ENCODE results near the gene NALCN. TPM values are rescaled to one million over a fixed set of nuclear protein-coding genes. Genes with fewer than 3 reads are reported as not detected.

The NALCN gene
- total and polyA plus RNA-seq, 2 donors (not counting 1 experiment from before 2014, with no cell fraction given), result not detected

DNA sequence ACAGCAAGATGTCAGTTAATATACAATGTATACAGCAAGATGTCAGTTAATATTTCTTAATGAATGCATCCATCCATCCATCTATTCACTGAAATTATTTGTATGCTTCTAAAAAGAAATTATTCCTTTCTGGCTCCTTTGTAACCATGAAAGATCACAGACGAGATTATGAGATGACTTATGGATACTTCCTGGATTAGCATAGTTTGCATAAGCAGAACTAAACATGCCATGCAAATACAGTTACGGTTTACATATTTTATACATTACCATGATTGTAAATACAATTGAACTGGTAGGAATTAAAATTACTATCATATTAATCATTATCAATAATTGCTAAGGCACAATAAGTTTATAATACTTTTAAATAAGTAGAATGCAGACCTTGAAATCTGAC lies 32.7 kb downstream of the NALCN start:
- Mint-ChIP-seq H3K9me3 (ENCODE audit: insufficient read depth) (no peaks in the 10 kb centered on the region), H3K27me3 (no peaks in the 10 kb centered on the region), H3K4me3 (no peak overlapping the region), H3K27ac (no peak overlapping the region), H3K4me1 (no peaks in the 10 kb centered on the region)
- Histone ChIP-seq H3K4me1 (ENCODE audit: control insufficient read depth in 2 of 2, insufficient read depth in 2 of 2, low read length in 2 of 2) (no peaks in the 10 kb centered on the region), H3K9ac (ENCODE audit: low read length) (no peak overlapping the region), H2AFZ (ENCODE audit: insufficient read depth, low read depth, low read length, poor library complexity, severe bottlenecking) (no peak overlapping the region), H3K27ac (ENCODE audit: low read length in 2 of 2) (no peak overlapping the region), H3K27me3 (replicated peaks in 1 of 4; ENCODE audit: control extremely low read depth in 1 of 4, control insufficient read depth in 3 of 4, insufficient read depth in 4 of 4, low read length in 3 of 4) (no peaks in the 10 kb centered on the region), H3K79me2 (ENCODE audit: control insufficient read depth, insufficient read depth, low read length) (no peaks in the 10 kb centered on the region), H4K20me1 (ENCODE audit: control insufficient read depth, insufficient read depth, low read length, poor library complexity, severe bottlenecking) (no peaks in the 10 kb centered on the region), H3K36me3 (replicated peaks in 1 of 2; ENCODE audit: control extremely low read depth in 1 of 2, control insufficient read depth in 1 of 2, extremely low read depth in 1 of 2, insufficient read depth in 2 of 2, low read length in 1 of 2) (no peaks in the 10 kb centered on the region), H3K4me3 (ENCODE audit: control extremely low read depth in 1 of 5, extremely low read depth in 1 of 5, insufficient read depth in 1 of 5, low read depth in 2 of 5, low read length in 4 of 5) (no peak overlapping the region), H3K4me2 (replicated peaks; ENCODE audit: low read depth, low read length, poor library complexity, severe bottlenecking) (no peak overlapping the region), H3K9me3 (ENCODE audit: control extremely low read depth in 1 of 3, control insufficient read depth in 2 of 3, insufficient read depth in 1 of 3, low read length in 2 of 3) (no peaks in the 10 kb centered on the region)
- ATAC-seq (ENCODE audit: low read depth) (no peak), DNase-seq (no peak)
- TF ChIP-seq, protein P1, sequence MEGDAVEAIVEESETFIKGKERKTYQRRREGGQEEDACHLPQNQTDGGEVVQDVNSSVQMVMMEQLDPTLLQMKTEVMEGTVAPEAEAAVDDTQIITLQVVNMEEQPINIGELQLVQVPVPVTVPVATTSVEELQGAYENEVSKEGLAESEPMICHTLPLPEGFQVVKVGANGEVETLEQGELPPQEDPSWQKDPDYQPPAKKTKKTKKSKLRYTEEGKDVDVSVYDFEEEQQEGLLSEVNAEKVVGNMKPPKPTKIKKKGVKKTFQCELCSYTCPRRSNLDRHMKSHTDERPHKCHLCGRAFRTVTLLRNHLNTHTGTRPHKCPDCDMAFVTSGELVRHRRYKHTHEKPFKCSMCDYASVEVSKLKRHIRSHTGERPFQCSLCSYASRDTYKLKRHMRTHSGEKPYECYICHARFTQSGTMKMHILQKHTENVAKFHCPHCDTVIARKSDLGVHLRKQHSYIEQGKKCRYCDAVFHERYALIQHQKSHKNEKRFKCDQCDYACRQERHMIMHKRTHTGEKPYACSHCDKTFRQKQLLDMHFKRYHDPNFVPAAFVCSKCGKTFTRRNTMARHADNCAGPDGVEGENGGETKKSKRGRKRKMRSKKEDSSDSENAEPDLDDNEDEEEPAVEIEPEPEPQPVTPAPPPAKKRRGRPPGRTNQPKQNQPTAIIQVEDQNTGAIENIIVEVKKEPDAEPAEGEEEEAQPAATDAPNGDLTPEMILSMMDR (IDR thresholded peaks at IDR 0.05), result no peak
- TF ChIP-seq EZH2 (IDR thresholded peaks at IDR 0.05; ENCODE audit: borderline replicate concordance, insufficient read depth, low read depth, low read length, poor library complexity, severe bottlenecking), result no peak
- no CpG with 5 or more reads among the region's 2 CpGs for WGBS (ENCODE audit: insufficient coverage)
- intact Hi-C loops (cut with micrococcal nuclease), result no loop called here
- ChIA-PET CTCF (no interaction called here), POLR2A (no interaction called here)

DNA sequence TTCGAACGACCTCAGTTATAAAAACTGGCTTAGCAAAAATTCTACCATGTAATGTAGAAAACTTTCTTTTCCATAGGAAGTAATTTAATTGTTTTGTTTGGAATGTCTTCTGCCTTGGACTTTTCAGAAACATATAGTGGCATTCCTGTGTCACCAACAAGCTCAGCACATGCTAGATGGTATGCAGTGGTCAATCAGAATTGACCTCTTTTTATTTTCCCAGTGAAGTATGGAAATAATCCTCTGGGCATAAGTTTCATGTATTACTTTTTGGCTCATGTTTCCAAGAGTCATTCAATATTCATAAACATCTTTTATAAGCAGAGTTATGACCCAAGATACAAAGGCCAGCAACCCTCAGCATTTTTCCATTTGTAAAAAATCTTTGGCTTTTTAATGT lies 33.6 kb downstream of the NALCN start:
- Mint-ChIP-seq H3K4me3 (no peak overlapping the region), H3K27ac (no peak overlapping the region), H3K9me3 (ENCODE audit: insufficient read depth) (no peaks in the 10 kb centered on the region), H3K27me3 (no peaks in the 10 kb centered on the region), H3K4me1 (no peaks in the 10 kb centered on the region)
- Histone ChIP-seq H3K27ac (ENCODE audit: low read length in 2 of 2) (no peak overlapping the region), H3K4me2 (replicated peaks; ENCODE audit: low read depth, low read length, poor library complexity, severe bottlenecking) (no peak overlapping the region), H3K36me3 (replicated peaks in 1 of 2; ENCODE audit: control extremely low read depth in 1 of 2, control insufficient read depth in 1 of 2, extremely low read depth in 1 of 2, insufficient read depth in 2 of 2, low read length in 1 of 2) (no peaks in the 10 kb centered on the region), H3K27me3 (replicated peaks in 1 of 4; ENCODE audit: control extremely low read depth in 1 of 4, control insufficient read depth in 3 of 4, insufficient read depth in 4 of 4, low read length in 3 of 4) (no peaks in the 10 kb centered on the region), H3K4me1 (ENCODE audit: control insufficient read depth in 2 of 2, insufficient read depth in 2 of 2, low read length in 2 of 2) (no peaks in the 10 kb centered on the region), H2AFZ (ENCODE audit: insufficient read depth, low read depth, low read length, poor library complexity, severe bottlenecking) (no peak overlapping the region), H3K4me3 (ENCODE audit: control extremely low read depth in 1 of 5, extremely low read depth in 1 of 5, insufficient read depth in 1 of 5, low read depth in 2 of 5, low read length in 4 of 5) (no peak overlapping the region), H3K9ac (ENCODE audit: low read length) (no peak overlapping the region), H4K20me1 (ENCODE audit: control insufficient read depth, insufficient read depth, low read length, poor library complexity, severe bottlenecking) (no peaks in the 10 kb centered on the region), H3K79me2 (ENCODE audit: control insufficient read depth, insufficient read depth, low read length) (no peaks in the 10 kb centered on the region), H3K9me3 (ENCODE audit: control extremely low read depth in 1 of 3, control insufficient read depth in 2 of 3, insufficient read depth in 1 of 3, low read length in 2 of 3) (no peaks in the 10 kb centered on the region)
- DNase-seq, result no peak
- ChIA-PET POLR2A (no interaction called here), CTCF (no interaction called here)
- TF ChIP-seq, protein P1 (IDR thresholded peaks at IDR 0.05), result no peak
- no peak for TF ChIP-seq EZH2 (IDR thresholded peaks at IDR 0.05; ENCODE audit: borderline replicate concordance, insufficient read depth, low read depth, low read length, poor library complexity, severe bottlenecking)
- ATAC-seq (ENCODE audit: low read depth), result no peak
- WGBS (ENCODE audit: insufficient coverage), result no CpG with 5 or more reads among the region's 2 CpGs
- intact Hi-C loops (cut with micrococcal nuclease), result no loop called here

Measured in B cell (primary cell).